Spleen (tissue), 11 donors: ENCODE data around the gene BSND. TPM values are rescaled to one million over a fixed set of nuclear protein-coding genes. Genes with fewer than 3 reads are reported as not detected.

Experiments
- DNase-seq: peaks from one replicate; pipeline ENCODE4 v3.0.0-alpha.2; 2020
- H3K27ac ChIP-seq, 8 donors: fragments of 200-600 bp; sonication (generic) in 7 of 8; 1 replicate in 4 of 8; 2 replicates in 4 of 8; pipeline versions ENCODE4 v1.5.0 to v1.8.0; 2016 to 2021; ENCODE audit warnings: inconsistent platforms in 4 of 8, mild to moderate bottlenecking in 4 of 8, moderate library complexity in 1 of 8
- H3K27me3 ChIP-seq, 7 donors: fragments of 200-600 bp; sonication (generic) in 6 of 7; replicated peaks in 1 of 7; 1 replicate in 4 of 7; 2 replicates in 3 of 7; pipeline versions ENCODE4 v1.5.0 to v1.8.0; 2016 to 2021; ENCODE audit warnings: inconsistent platforms in 3 of 7, mild to moderate bottlenecking in 1 of 7
- H3K36me3 ChIP-seq, 6 donors: fragments of 200-600 bp; sonication (generic) in 5 of 6; 1 replicate in 4 of 6; 2 replicates in 2 of 6; pipeline versions ENCODE4 v1.5.0 to v1.8.0; 2016 to 2021; ENCODE audit warnings: inconsistent platforms in 2 of 6
- H3K4me1 ChIP-seq, 6 donors: fragments of 200-600 bp; sonication (generic) in 5 of 6; 1 replicate in 3 of 6; 2 replicates in 3 of 6; pipeline versions ENCODE4 v1.5.0 to v1.8.0; 2016 to 2021; ENCODE audit warnings: inconsistent platforms in 3 of 6
- H3K4me3 ChIP-seq, 8 donors: fragments of 200-600 bp; sonication (generic) in 7 of 8; 1 replicate in 4 of 8; 2 replicates in 4 of 8; pipeline versions ENCODE4 v1.5.0 to v1.8.0; 2016 to 2021; ENCODE audit warnings: inconsistent platforms in 4 of 8, mild to moderate bottlenecking in 4 of 8, moderate library complexity in 2 of 8
- H3K9me3 ChIP-seq, 8 donors: fragments of 200-600 bp; sonication (generic) in 7 of 8; 1 replicate in 4 of 8; 2 replicates in 4 of 8; pipeline versions ENCODE4 v1.5.0 to v1.8.0; 2016 to 2021; ENCODE audit warnings: inconsistent platforms in 4 of 8
- POLR2A ChIP-seq, 3 donors: fragments of 450-650 bp; IDR thresholded peaks; one replicate each; pipeline ENCODE4 v1.5.1; 2017; ENCODE audit warnings: antibody characterized with exemption in 3 of 3, mild to moderate bottlenecking in 1 of 3
- POLR2AphosphoS5 ChIP-seq, 3 donors: sonication (generic); formaldehyde crosslinking; IDR thresholded peaks; one replicate each; pipeline ENCODE4 v1.5.1; 2017; ENCODE audit warnings: antibody characterized with exemption in 3 of 3
- WGBS, 5 donors: extraction: QIAGEN DNeasy Blood & Tissue Kit in 3 of 5; methylation state at CpG; one replicate each; pipeline versions ENCODE4 v1.1.5 to v1.1.7; 2013 to 2018; 5-methylcytosine and 5-hydroxymethylcytosine counted together
- intact Hi-C: fragments of 100-400 bp; cut with DNase I; formaldehyde crosslinking; loops from one replicate; pipeline ENCODE4 v1.15.0; 2023; ENCODE audit warnings: low total_unique reads
- polyA plus RNA-seq, 3 donors: library from polyadenylated mRNA; stranded (reverse); fragments of 200-250 nt; gene quantifications; one replicate each; pipeline ENCODE4 v1.2.1, GENCODE V29; 2013
- total RNA-seq, 7 donors: library from RNA; depleted of rRNA in 3 of 7; stranded (reverse); fragments of >200 nt in 3 of 7; fragmentation: NEBNext Ultra II Directional in 4 of 7; extraction: Animal tissue kit (Norgen Biotek cat#: 25700) in 4 of 7; gene quantifications; one replicate each; pipeline versions ENCODE4 v1.1.0 to v1.2.1, GENCODE V29; 2016 to 2021
- TF ChIP-seq, protein P1 (sequence below), 11 experiments: fragments of 200-600 bp in 7 of 11; fragments of 450-650 bp in 4 of 11; sonication (generic) in 4 of 11; IDR thresholded peaks in 8 of 11; conservative IDR thresholded peaks in 3 of 11; 1 replicate in 7 of 11; 2 replicates in 4 of 11; pipeline versions ENCODE4 v1.4.0 to v1.8.0; 2016 to 2021; ENCODE audit warnings: antibody characterized with exemption in 11 of 11, inconsistent platforms in 4 of 11, mild to moderate bottlenecking in 1 of 11
- donor health status: healthy with polysubstance abuse.
- donor health status: DM: no; HTN: no; CAD: no; lungs with moderate emphysema.
- donor health status: DM: no; HTN: no; CAD: no.
- donor health status: Bipolar disorder and iron deficiency.
- donor health status: healthy.
- donor health status: DM: no; HTN: no; CAD: no.
- donor health status: DM: yes; HTN: yes; CAD: no.

BSND gene
- total and polyA plus RNA-seq, 10 donors = 0.02 to 0.20 (median 0.09) TPM; not detected in 5

DNA sequence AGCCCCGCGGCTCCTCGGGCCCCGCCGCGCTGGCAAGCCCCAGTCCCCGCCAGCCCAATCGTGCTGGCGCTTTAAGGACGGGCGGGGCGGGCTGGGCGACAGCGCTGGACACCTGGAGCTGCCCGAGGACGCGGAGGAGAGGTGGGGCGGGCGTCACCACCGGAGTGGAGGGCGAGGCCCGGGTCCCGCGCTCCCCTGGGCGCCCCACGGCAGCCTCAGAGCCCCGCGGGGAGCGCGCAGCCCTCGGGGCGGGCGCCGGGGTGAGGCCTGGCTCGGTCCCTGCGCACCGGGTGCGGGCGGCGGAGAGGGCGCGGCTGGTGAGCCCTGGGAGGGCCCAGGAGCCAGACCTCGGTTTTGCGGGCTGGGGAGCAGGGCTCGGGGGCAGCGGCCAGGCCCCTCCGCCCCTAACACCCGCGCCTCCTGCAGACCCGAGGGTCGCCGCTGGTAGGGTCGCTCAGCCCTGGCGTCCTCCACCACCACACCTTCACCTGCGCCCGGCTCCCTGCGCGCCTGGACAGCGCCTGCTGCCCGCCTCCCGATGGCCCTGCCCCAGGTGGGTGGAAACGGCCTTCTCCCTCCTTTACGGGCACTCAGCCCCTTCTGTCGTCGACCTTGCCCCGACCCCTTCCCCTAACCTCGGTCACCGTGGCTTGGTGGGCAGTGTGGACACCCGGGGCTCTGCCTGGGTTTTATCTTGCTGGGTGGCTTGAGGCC lies 18.0 kb upstream of the BSND start, which contains the start of gene TMEM61:
Gene TMEM61, plus strand, starts transcription at position 101 of the 714 bp plus-strand sequence. Its CDS starts 438 bp downstream, at position 539.
- TF ChIP-seq POLR2AphosphoS5 (IDR thresholded peaks at IDR 0.05) (no peak), POLR2A (IDR thresholded peaks at IDR 0.05) (no peak)
- TF ChIP-seq, protein P1, sequence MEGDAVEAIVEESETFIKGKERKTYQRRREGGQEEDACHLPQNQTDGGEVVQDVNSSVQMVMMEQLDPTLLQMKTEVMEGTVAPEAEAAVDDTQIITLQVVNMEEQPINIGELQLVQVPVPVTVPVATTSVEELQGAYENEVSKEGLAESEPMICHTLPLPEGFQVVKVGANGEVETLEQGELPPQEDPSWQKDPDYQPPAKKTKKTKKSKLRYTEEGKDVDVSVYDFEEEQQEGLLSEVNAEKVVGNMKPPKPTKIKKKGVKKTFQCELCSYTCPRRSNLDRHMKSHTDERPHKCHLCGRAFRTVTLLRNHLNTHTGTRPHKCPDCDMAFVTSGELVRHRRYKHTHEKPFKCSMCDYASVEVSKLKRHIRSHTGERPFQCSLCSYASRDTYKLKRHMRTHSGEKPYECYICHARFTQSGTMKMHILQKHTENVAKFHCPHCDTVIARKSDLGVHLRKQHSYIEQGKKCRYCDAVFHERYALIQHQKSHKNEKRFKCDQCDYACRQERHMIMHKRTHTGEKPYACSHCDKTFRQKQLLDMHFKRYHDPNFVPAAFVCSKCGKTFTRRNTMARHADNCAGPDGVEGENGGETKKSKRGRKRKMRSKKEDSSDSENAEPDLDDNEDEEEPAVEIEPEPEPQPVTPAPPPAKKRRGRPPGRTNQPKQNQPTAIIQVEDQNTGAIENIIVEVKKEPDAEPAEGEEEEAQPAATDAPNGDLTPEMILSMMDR (IDR thresholded peaks at IDR 0.05 in 8 of 11, conservative IDR thresholded peaks at IDR 0.05 in 3 of 11) = no peak
- Histone ChIP-seq H3K4me1 (peaks cover 0 to 23% (median 7%) of the 10 kb centered on the region in 6 donors), H3K27ac (no peak within 1 kb of the TSS), H3K9me3 (no peaks in the 10 kb centered on the region), H3K36me3 (no peaks in the 10 kb centered on the region), H3K27me3 (peaks cover 0 to 68% (median 17%) of the 10 kb centered on the region in 7 donors), H3K4me3 (peak within 1 kb of the TSS in 7 of 8 donors; percentile 8 to 57 (median 23))
- intact Hi-C loops = no loop called here
- 11 to 18% (median 11%) methylated on average over 26 to 69 of the region's 69 CpGs for WGBS, 5 donors
- DNase-seq = no peak

DNA sequence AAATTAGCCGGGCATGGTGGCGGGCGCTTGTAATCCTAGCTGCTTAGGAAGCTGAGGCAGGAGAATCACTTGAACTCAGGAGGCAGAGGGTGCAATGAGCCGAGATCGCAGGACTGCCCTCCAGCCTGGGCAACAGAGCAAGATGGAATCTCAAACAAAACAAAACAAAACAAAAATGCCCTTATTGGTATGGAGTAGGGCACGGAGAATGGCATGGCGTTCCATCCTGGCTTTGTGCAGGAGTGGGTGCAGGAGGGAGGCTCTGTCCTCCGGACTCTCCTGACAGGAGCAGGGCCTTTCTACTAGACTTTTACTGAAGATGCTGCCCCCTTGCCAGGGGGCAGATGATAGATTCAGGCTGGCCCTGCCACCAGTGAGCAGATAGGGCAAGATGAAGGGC lies 17.3 kb upstream of the BSND start:
- H3K4me1 ChIP-seq = peaks cover 0 to 23% (median 7%) of the 10 kb centered on the region in 6 donors
- no peak overlapping the region for H3K27ac ChIP-seq
- no peak overlapping the region for H3K4me3 ChIP-seq
- DNase-seq = no peak
- H3K36me3 ChIP-seq = no peaks in the 10 kb centered on the region
- no peaks in the 10 kb centered on the region for H3K9me3 ChIP-seq
- peaks cover 0 to 72% (median 17%) of the 10 kb centered on the region in 7 donors for H3K27me3 ChIP-seq
- TF ChIP-seq POLR2A (IDR thresholded peaks at IDR 0.05) (no peak), POLR2AphosphoS5 (IDR thresholded peaks at IDR 0.05) (no peak)
- TF ChIP-seq, protein P1 (IDR thresholded peaks at IDR 0.05 in 8 of 11, conservative IDR thresholded peaks at IDR 0.05 in 3 of 11) = no peak
- WGBS, 5 donors = 92 to 97% (median 96%) methylated on average over 8 of the region's 8 CpGs
- intact Hi-C loops = no loop called here

DNA sequence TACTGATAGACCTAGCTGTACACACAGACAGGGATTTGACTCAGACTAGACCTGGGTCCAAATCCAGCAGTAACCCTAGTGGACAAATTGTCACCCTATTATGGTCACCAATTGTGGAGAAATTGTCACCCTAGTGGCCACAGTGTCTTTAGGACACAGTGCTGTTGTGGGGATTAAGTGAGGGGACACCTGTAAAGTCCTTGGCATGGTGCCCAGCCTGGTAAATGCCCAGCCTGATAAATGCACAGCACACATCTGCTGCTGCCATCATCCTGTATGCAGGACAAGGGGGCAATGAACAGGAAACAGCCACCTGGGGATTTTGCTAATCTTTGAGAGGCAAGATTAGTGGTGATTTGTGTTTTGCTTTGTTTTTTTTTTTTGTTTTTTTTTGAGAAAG lies 16.0 kb upstream of the BSND start:
- H3K4me1 ChIP-seq = peaks cover 0 to 23% (median 7%) of the 10 kb centered on the region in 6 donors
- no peak overlapping the region for H3K27ac ChIP-seq
- DNase-seq = peak; percentile 23
- TF ChIP-seq, protein P1 (IDR thresholded peaks at IDR 0.05 in 8 of 11, conservative IDR thresholded peaks at IDR 0.05 in 3 of 11) = no peak
- no peak for TF ChIP-seq POLR2AphosphoS5 (IDR thresholded peaks at IDR 0.05)
- no peak for TF ChIP-seq POLR2A (IDR thresholded peaks at IDR 0.05)
- intact Hi-C loops = no loop called here
- H3K4me3 ChIP-seq = no peak overlapping the region
- peaks cover 0 to 72% (median 17%) of the 10 kb centered on the region in 7 donors for H3K27me3 ChIP-seq
- H3K9me3 ChIP-seq = no peaks in the 10 kb centered on the region
- no peaks in the 10 kb centered on the region for H3K36me3 ChIP-seq

GRCh38 chr1:54984131-54984842 lies 14.4 kb upstream of the BSND start:
- H3K27ac ChIP-seq = no peak overlapping the region
- WGBS, 5 donors = 66 to 79% (median 75%) methylated on average over 7 of the region's 7 CpGs
- H3K4me1 ChIP-seq = peaks cover 0 to 20% (median 8%) of the 10 kb centered on the region in 6 donors
- H3K27me3 ChIP-seq = peaks cover 0 to 64% (median 17%) of the 10 kb centered on the region in 7 donors
- TF ChIP-seq POLR2A (IDR thresholded peaks at IDR 0.05) = no peak
- TF ChIP-seq, protein P1 (IDR thresholded peaks at IDR 0.05 in 8 of 11, conservative IDR thresholded peaks at IDR 0.05 in 3 of 11) = no peak
- TF ChIP-seq POLR2AphosphoS5 (IDR thresholded peaks at IDR 0.05) = no peak
- no peaks in the 10 kb centered on the region for H3K36me3 ChIP-seq
- no peak overlapping the region for H3K4me3 ChIP-seq
- DNase-seq = peak; percentile 40
- no peaks in the 10 kb centered on the region for H3K9me3 ChIP-seq
- intact Hi-C loops = no loop called here
